ENCODE data around the gene S100Z.

S100Z gene

GRCh38 chr5:76956033-76956432 is 106.2 kb downstream of the S100Z start:
- no peak for DNase-seq

GRCh38 chr5:76958991-76959767 is 109.4 kb downstream of the S100Z start:
- DNase-seq: no peak

DNA sequence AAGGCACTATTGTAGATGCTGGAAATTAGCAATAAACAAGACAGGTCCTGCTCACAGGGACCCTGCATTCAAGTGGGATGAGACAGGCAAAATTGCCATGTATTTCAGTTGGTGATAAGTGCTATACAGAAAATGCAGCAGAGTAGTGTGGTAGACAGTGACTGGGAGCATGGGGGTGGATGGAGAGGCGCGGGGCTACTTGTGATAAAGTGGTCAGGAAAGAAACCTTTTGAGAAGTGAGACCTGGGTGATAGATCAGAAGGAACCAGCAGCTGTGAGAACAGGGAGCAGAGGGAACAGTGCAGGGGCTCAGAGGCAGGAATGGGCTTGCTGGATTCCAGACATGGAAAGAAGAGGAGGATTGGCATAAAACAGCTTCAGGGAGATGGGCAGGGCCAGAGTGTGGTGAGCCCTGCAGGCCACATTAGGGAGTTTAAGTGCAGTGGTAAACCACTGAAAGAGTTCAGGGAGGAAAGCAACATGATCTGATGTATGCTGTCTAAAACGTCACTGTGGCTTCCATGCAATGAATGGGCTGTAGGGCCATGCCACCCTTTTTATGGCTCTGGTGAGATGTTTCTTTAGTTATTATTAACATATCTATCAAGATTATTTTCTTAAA is 110.3 kb downstream of the S100Z start:
- no peak for DNase-seq

DNA sequence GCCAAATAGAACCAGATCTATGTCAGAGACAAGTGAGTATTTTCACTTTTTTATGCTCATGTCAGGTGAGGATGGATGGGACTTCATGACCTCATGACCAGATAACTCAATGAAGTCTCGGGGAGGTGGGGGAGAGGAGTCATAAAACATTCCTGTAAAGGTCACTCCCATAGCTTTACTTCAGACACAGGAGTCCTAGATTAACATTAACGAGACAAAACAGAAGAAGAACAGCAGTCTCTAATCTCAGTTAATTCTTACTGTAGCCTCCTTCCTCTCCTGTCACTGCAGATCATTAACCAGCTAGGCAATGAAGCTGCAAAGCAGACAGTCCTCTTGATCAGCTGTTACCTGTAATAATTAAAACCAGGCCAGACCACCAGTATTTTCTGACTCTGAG is 114.2 kb downstream of the S100Z start:
- no peak for DNase-seq

Measured in GF-D8 (cell line).